HG02623 (cell line): ENCODE data around the gene SFXN5.

Source experiments
- ATAC-seq: cut with Tn5 transposase; IDR thresholded peaks from one replicate; pipeline ENCODE4 v1.9.1; 2021; ENCODE audit warnings: moderate library complexity; ENCODE audit not compliant: unreplicated experiment

The SFXN5 gene

GRCh38 chr2:72981536-72981935 lies 90.0 kb downstream of the SFXN5 start:
- ATAC-seq = no peak

- ATAC-seq = no peak
Observed at GRCh38 chr2:72980535-72981217, 90.8 kb downstream of the SFXN5 start.

GRCh38 chr2:72979896-72980295 lies 91.6 kb downstream of the SFXN5 start:
- ATAC-seq = peak; percentile 60

- no peak for ATAC-seq
Observed at GRCh38 chr2:72975017-72975416, 96.5 kb downstream of the SFXN5 start.

- no peak for ATAC-seq
Observed at GRCh38 chr2:72974436-72974754, 97.1 kb downstream of the SFXN5 start.

- peak; percentile 88 for ATAC-seq
Observed at GRCh38 chr2:72973566-72974435, 97.7 kb downstream of the SFXN5 start.

- no peak for ATAC-seq
Observed at GRCh38 chr2:72973137-72973535, 98.4 kb downstream of the SFXN5 start.

GRCh38 chr2:72972352-72973136 lies 99.0 kb downstream of the SFXN5 start:
- ATAC-seq = no peak

GRCh38 chr2:72971036-72971435 lies 100.5 kb downstream of the SFXN5 start:
- no peak for ATAC-seq

GRCh38 chr2:72969706-72970105 lies 101.8 kb downstream of the SFXN5 start:
- no peak for ATAC-seq

GRCh38 chr2:72968286-72968685 lies 103.2 kb downstream of the SFXN5 start:
- ATAC-seq = no peak

GRCh38 chr2:72965770-72966450 lies 105.6 kb downstream of the SFXN5 start:
- no peak for ATAC-seq

GRCh38 chr2:72965016-72965415 lies 106.5 kb downstream of the SFXN5 start:
- ATAC-seq = no peak

- no peak for ATAC-seq
Observed at GRCh38 chr2:72964146-72964525, 107.4 kb downstream of the SFXN5 start.

- ATAC-seq = no peak
Observed at GRCh38 chr2:72963423-72964145, 107.9 kb downstream of the SFXN5 start.

- no peak for ATAC-seq
Observed at GRCh38 chr2:72962911-72963310, 108.6 kb downstream of the SFXN5 start.

- no peak for ATAC-seq
Observed at GRCh38 chr2:72961853-72962468, 109.6 kb downstream of the SFXN5 start.

- no peak for ATAC-seq
Observed at GRCh38 chr2:72961036-72961720, 110.3 kb downstream of the SFXN5 start.
